LNCaP clone FGC (cell line): ENCODE results near the gene RASSF7.
"Not testable (repeated sequence)": the region's sequence is repeated elsewhere in the genome, so short reads cannot be mapped to it uniquely, and the experiment has no call there.

Experiments
- DNase-seq: peaks from one replicate; pipeline ENCODE4 v3.0.0-alpha.2; 2011; ENCODE audit warnings: low read depth
- H3K4me3 ChIP-seq: 2 replicates; pipeline ENCODE4 v1.5.1; 2011; ENCODE audit warnings: mild to moderate bottlenecking, low read depth, low read length, control low read depth
- CTCF ChIP-seq: IDR thresholded peaks from 2 replicates; pipeline ENCODE4 v1.5.1; 2012; ENCODE audit warnings: mild to moderate bottlenecking; ENCODE audit not compliant: control insufficient read depth, insufficient read depth; ENCODE audit errors: extremely low read depth

RASSF7 gene

GRCh38 chr11:571802-572185 lies 11.0 kb downstream of the RASSF7 start:
- H3K4me3 ChIP-seq, result no peak overlapping the region
- no peak for TF ChIP-seq CTCF
- DNase-seq, result no peak

GRCh38 chr11:573146-573759 lies 12.5 kb downstream of the RASSF7 start:
- DNase-seq, result no peak
- TF ChIP-seq CTCF, result no peak

GRCh38 chr11:574031-574570 lies 13.3 kb downstream of the RASSF7 start:
- H3K4me3 ChIP-seq, result peak overlapping the region; percentile 79
- not testable (repeated sequence) for DNase-seq

More at GRCh38 chr11:573146-573759, 12.5 kb downstream of the RASSF7 start:
- no peak overlapping the region for H3K4me3 ChIP-seq

- H3K4me3 ChIP-seq, result peak overlapping the region; percentile 79
- DNase-seq, result no peak
- TF ChIP-seq CTCF, result no peak
Observed at GRCh38 chr11:574632-575312, 14.0 kb downstream of the RASSF7 start.

- TF ChIP-seq CTCF, result no peak
- DNase-seq, result peak; percentile 41
- peak overlapping the region; percentile 79 for H3K4me3 ChIP-seq
Observed at GRCh38 chr11:575313-575995, 14.7 kb downstream of the RASSF7 start.

- DNase-seq, result peak; percentile 79
- H3K4me3 ChIP-seq, result peak within 1 kb of the TSS; percentile 79
- no peak for TF ChIP-seq CTCF
Observed at GRCh38 chr11:575996-576768, 15.4 kb downstream of the RASSF7 start, which contains the start of gene PHRF1. TSS of gene PHRF1 (plus strand) at chr11:576470. CDS start at chr11:581513, 5,043 bp downstream.
